ENCODE measurements around the gene EREG.

DNA sequence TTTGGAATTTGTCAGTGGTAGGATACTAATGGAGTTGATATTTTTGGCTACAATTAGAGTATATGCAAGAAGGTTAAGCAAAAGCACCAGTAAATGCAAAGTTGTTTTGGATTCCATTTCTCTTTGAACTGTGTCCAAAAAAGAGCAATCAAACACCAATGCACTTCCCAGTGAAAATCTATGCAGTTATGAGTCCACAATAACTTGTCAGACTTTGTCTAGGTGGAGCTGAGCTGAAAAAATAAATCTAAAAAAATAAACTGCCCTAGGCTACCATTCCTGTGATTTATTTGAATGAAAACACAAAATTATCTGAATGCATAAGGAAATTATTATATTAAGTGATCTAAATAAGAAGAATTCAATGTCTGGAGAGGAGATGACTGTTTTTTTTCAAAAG lies 42.9 kb downstream of the EREG start:
- TF ChIP-seq CTCF (IDR thresholded peaks at IDR 0.05 in 8 of 11, conservative IDR thresholded peaks at IDR 0.05 in 3 of 11), result no peak
- no peak for TF ChIP-seq POLR2AphosphoS5 (IDR thresholded peaks at IDR 0.05)
- no peak for TF ChIP-seq POLR2A (IDR thresholded peaks at IDR 0.05)

All from spleen (tissue), 7 donors.